GM04503 (cell line): ENCODE data around the gene NBEA.
A peak's percentile ranks its signal among the peaks of the same experiment; 100 is the strongest.

Experiments
- DNase-seq: peaks from one replicate; pipeline ENCODE4 v3.0.0-alpha.2; 2012; ENCODE audit warnings: low read depth

NBEA gene

GRCh38 chr13:35501661-35502235 is 559.7 kb downstream of the NBEA start:
- no peak for DNase-seq

DNA sequence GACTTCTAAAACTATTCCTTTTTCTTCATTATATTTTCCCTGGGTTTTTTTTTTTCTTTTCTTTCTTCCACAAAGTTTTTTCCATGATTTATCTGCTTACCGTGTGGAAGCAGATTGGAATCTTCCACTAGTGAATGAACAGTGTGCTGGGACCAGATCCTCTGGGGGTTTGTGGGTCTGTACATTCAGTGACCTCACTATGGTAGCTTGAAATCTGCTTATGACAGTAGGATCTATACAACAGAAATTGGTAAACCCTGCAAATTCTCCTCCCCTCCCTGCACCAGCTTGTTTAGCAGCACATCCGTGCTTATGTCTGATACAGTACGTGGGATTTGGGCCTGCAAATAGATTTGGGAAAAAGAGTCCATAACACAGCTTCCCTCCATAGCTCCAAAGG is 560.4 kb downstream of the NBEA start:
- no peak for DNase-seq

DNA sequence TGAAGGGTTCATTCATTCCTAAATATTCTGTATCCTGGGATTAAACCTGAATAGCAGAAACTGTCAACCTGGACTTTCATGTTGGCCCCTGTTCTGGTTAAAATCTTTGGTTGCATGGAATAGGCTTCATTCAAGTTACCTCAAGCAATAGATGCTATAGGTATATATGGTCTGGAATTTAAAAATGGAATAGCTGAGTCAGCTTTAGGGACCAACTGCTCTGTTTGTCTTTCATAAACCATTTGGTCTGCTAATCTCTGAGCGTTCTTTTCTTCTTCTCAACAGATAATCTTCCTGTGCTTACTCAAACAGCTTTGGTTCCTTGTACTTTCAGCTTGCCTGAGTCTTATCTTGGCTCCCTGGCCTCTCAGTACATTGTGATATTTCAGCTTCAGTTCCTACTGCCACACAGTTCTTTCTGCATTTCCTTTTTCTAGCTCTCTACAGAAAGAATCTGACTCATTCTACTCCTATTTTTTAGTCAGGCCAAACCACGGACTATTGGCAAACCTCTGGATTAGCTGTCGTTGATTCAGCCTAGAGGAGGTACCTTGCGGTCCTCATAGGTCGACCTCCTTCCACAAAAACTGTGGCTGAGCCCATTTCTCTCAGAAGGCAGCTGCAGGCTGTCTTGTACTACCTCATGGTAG is 570.3 kb downstream of the NBEA start:
- peak; percentile 81 for DNase-seq

- DNase-seq: no peak
Measured at GRCh38 chr13:35514061-35514477, 572.0 kb downstream of the NBEA start.

- DNase-seq: no peak
Measured at GRCh38 chr13:35514801-35515502, 572.9 kb downstream of the NBEA start.

- DNase-seq: no peak
Measured at GRCh38 chr13:35518337-35518946, 576.4 kb downstream of the NBEA start.

- no peak for DNase-seq
Measured at GRCh38 chr13:35524171-35524570, 582.1 kb downstream of the NBEA start.

DNA sequence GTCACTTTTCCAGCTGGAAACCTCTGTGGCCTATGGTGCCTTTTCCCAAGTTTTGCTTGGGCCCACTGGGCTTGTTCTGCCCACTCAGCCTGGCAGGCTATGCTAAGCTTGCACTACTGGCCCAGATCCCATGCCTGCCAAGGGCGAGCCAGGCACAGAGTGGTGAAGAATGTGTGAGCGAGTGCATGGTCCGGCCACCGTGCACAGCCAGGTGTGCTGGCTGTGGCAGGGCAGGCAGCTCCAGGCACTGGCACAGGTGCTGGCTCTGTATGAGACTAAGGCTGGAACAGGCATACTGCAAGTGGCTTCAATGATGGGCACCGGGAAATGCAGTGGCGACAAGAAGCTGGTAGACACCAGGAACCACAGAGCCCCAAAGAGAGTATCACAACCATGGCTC is 584.5 kb downstream of the NBEA start:
- DNase-seq: no peak

DNA sequence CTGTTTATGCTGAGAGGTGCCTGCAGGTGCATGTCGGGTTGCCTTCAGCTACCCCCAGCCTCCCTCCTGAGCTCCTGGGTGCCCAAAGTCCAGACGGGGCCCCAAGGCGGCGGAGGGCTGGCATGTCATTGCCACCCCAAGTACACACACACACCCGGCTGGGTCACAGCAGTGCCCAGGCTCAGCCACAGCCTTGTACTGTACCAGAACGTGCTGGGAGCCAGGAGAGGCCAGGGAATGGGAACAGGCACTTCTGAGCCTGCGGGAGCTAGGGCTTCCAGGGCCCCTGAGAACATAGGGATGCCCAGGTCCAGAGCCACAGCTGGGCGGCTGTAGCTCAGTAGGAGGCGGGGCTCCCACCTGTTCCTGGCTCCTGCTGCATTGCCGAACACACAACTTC is 585.4 kb downstream of the NBEA start:
- DNase-seq: no peak

DNA sequence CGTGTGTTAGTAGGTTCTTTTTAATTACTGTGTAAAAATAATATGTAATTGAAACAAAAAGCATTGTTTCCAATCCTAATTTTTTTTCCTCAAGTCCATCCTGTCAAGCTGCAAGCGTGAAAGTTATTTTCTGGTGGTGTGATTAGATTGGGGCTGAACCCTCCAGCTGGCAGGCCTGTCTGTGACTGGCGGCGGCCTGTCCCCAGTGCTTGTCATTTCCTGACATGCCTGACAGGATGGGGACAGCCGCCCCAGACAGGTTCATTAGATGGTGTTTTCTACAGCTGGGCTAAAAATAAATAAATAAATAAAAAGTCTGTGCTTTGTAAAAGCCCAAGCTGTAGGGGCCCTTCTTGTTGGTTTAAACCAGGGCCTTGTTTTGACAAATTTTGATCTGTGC is 588.1 kb downstream of the NBEA start:
- DNase-seq: no peak

GRCh38 chr13:35530581-35530980 is 588.5 kb downstream of the NBEA start:
- DNase-seq: no peak

- DNase-seq: no peak
Measured at GRCh38 chr13:35531526-35531925, 589.5 kb downstream of the NBEA start.

DNA sequence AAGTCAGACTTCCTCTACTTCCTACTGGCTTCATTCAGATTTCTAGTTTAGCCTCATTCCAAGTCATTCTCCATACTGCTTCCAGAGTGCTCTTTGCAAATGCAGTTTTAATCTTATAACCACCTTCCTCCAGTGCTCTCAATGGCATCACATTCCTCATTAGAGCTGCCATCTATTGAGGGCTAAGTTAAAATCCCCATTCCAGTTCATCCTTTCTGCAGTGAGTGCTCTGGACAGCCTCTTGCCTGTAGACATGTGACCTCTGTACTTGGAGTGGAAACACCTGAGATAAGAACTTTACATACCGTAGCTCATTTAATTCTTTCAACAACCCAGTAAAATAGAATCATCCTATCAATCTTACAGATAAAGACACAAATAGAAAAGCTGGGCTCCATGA is 592.3 kb downstream of the NBEA start:
- no peak for DNase-seq

DNA sequence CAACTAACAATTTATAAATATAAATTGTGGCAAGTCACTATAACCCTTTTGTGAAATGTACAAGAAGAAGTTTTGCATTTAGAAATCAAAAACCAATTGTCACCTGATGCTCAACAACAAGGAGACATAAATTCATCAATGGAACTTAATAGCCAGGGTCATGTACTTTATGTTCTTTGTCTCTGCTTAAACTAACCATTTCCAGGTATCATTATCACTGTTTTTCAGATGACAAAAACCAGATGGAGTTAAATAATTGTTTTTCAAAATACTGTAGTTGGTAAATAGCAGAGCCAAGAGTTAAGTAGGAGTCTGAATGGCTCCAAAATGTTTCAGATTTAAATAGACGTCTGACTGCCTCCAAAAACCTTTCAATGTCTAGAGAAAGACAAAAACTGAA is 606.7 kb downstream of the NBEA start:
- no peak for DNase-seq

DNA sequence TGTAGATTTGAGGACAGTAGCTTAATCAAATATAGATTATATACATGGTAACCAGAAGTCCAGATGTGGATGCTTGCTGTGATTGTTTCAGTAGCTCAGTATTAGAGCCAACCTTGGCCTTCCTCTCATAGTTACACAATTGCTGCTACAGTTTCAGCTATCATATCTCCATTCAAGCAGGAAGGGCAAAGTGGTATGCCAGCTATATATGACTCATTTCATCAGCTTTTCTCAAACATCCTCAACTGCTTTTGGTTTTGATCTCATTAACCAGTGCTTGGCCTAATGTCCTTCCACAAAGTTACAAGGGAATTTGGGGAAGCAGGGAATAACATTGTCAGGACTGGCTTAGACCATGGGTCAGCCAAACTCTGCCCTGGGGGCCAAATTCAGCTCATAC is 607.4 kb downstream of the NBEA start:
- peak; percentile 49 for DNase-seq

- DNase-seq: no peak
Measured at GRCh38 chr13:35552172-35552844, 610.2 kb downstream of the NBEA start.

GRCh38 chr13:35554972-35555623 is 613.0 kb downstream of the NBEA start:
- DNase-seq: no peak

GRCh38 chr13:35557475-35557874 is 615.4 kb downstream of the NBEA start:
- no peak for DNase-seq

GRCh38 chr13:35561540-35561939 is 619.5 kb downstream of the NBEA start:
- DNase-seq: no peak

DNA sequence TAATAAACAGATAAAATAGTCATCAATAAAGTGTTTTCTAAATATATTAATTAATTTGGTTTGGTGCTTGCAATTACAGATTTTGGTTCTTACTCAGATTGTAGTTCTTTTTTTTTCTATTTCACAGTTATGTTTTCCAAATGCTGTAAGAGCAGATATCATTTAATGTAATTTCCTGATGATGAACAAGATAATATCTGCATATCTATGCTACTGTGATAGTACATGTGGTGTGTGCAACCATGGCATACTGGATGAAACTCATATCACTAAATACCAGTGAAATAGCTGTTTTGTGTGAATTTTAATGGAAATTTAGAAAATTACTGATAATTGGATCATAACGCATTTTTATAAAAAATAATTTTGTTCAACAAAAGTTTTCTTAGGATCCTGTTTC is 623.2 kb downstream of the NBEA start:
- DNase-seq: no peak

DNA sequence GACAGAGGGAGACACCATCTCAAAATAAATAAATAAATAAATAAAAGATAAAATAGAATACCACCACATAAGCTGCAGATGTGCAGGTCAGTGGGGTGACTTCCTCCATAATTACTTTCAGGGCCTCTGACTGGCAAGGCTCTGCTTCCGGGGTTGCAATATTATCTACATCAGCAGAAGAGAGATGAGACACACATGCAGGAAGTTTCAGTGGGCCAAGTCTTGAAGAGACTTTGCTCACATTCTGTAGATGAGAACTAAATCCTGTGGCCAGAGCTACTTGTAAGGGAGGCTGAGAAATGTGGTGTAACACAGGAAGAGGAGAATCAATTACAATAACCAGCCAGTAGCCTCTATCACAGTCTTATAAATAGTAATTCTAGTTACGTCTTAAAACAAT is 624.3 kb downstream of the NBEA start:
- no peak for DNase-seq

- DNase-seq: no peak
Measured at GRCh38 chr13:35567406-35567980, 625.4 kb downstream of the NBEA start.
